ENCODE data around the gene ADGRG1. TPM values are rescaled to one million over a fixed set of nuclear protein-coding genes. Genes with fewer than 3 reads are reported as not detected.

Gene ADGRG1
- total RNA-seq, 1 donor = 1.3 TPM

DNA sequence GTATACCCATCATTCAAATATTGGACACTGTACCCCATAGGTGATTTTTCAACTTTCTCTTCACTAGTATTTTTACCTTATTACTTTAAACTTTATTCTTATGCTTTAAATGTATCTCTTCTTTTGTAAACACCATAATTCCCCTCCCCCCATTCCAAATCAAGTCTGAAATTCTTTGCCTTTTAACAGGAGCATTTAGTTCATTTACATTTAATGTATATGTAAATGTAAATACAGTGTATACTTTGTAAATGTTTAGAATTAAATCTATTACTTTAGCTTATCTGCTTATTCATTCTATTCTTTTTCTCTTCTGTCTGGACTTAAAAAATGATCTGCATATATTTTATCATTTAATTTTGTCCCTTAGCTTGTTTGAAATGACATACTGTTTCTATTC, 30.0 kb upstream of the ADGRG1 start:
- TF ChIP-seq CTCF (IDR thresholded peaks at IDR 0.05; ENCODE audit: insufficient read depth, low read depth, low read length) = no peak

DNA sequence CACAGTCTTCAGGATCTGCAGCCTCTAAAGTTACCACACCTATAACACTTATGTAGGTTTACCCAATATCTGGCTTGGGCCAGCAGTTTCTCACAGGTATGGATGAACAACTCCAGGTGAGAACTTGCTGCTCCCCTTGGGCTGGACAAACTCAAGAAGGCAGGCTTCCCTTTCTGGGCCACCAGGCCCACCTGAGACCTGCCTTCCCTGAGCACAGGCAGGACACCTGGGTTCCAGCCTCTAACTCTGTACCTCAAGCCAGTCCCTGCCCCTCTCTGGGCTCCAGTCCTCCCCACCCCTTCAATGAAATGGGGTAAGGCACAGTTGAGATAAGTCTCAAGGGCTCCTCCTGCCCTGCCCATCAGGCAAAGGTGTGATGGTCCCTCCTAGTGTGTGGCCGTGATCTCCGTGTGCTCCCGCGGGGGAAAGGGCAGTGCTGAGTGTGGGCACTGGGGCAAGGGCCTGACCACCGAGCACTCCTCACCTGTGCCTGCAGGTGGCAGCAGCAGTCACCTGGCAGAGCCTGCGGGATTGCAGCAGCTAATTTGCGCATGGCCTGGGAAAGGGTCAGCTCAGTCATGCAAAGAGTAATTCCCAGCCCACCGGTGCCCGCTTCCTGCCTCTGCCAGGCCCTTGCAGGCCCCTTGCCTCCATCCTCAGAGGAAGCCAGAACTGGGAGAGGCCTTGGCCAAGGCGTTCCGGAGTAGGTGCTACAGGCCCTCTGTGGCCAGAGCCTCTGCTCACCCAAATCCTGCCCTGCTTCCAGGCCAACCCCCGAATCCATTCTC, 28.2 kb upstream of the ADGRG1 start:
- no peak for DNase-seq (ENCODE audit: low read depth)
- H3K4me3 ChIP-seq (ENCODE audit: low read depth, low read length) = no peak overlapping the region
- peak; percentile 47 for TF ChIP-seq CTCF (IDR thresholded peaks at IDR 0.05; ENCODE audit: insufficient read depth, low read depth, low read length)

More for the DNA sequence above, 30.0 kb upstream of the ADGRG1 start:
- H3K4me3 ChIP-seq (ENCODE audit: low read depth, low read length) = no peak overlapping the region
- DNase-seq (ENCODE audit: low read depth) = no peak

DNA sequence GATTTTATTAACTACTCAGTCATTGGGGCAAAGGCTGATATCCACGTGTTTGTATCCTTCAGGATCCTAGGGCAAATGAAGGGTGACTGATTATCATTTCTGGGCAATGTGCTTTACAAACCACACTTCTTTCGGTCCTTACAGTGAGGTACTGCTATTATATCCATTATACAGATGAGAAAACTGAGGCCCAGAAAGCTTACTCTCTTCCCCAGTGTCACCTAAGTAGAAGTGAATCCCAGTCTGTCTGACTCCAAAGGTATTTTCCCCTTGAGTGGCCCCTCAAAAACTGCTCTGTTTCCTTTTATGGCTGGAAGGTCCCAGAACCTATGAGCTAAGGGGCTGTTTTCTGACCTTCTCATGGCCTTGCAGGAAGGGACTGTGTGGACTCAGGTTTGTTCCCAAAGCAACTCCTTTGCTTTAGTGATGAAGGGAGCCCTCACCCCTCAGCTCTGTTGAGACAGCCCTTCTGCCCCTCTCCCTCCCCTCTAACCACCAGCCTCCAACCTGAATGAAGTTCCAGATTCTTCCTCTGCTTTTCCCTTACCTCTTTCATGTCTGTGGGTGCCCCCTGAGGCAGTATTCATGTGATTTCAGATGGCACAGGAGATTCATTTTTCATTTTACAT, 27.4 kb upstream of the ADGRG1 start:
- no peak for TF ChIP-seq CTCF (IDR thresholded peaks at IDR 0.05; ENCODE audit: insufficient read depth, low read depth, low read length)
- no peak overlapping the region for H3K4me3 ChIP-seq (ENCODE audit: low read depth, low read length)
- no peak for DNase-seq (ENCODE audit: low read depth)

- TF ChIP-seq CTCF (IDR thresholded peaks at IDR 0.05; ENCODE audit: insufficient read depth, low read depth, low read length) = no peak
- no peak for DNase-seq (ENCODE audit: low read depth)
- H3K4me3 ChIP-seq (ENCODE audit: low read depth, low read length) = no peak overlapping the region
Observed at GRCh38 chr16:57601801-57602478, 26.5 kb upstream of the ADGRG1 start.

DNA sequence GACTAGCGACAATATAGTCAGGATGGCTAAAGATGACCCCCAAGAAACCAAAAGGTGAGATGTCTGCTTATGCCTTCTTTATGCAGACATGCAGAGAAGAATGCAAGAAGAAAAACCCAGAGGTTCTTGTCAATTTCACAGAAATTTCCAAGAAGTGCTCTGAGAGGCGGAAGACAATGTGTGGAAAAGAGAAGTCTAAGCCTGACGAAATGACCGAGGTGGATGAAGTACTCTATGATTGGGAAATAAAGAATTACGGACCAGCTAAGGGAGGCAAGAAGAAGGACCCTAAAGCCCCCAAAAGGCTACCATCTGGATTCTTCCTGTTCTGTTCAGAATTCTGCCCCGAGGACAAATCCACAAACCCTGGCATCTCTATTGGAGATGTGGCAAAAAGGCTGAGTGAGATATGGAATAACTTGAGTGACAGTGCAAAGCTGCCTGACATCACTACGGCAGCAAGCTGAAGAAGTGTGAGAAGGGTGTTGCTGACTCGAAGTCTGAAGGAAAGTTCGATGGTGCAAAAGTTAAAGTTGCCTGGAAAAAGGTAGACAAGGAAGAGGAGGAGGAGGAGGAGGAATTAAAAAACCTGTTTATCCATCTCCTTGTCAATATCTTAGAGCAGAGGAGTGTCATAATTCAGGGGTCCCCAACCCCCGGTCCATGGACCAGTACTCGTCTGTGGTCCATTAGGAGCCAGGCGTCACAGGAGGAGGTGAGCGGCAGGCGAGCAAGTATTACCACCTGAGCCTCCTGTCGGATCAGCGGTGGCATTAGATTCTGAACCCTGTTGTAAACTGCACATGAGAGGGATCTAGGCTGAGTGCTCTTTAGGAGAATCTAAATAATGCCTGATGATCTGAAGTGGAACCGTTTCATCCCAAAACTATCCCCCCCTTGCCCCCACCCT, 25.1 kb upstream of the ADGRG1 start:
- DNase-seq (ENCODE audit: low read depth) = no peak
- no peak overlapping the region for H3K4me3 ChIP-seq (ENCODE audit: low read depth, low read length)
- TF ChIP-seq CTCF (IDR thresholded peaks at IDR 0.05; ENCODE audit: insufficient read depth, low read depth, low read length) = no peak

DNA sequence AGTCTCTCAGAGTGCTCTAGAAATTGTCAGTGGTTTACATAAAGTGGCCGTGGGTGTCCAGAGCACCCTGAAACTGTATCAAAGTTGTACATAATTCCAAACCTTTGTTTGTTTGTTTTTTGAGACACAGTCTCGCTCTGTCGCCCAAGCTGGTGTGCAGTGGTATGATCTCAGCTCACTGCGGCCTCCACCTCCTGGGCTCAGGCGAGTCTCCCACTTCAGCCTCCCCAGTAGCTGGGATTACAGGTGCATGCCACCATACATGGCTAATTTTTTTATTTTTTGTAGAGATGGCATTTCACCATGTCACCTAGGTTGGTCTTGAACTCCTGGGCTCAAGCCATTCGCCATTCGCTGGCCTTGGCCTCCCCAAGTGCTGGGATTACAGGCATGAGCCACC, 24.3 kb upstream of the ADGRG1 start:
- DNase-seq (ENCODE audit: low read depth) = no peak
- TF ChIP-seq CTCF (IDR thresholded peaks at IDR 0.05; ENCODE audit: insufficient read depth, low read depth, low read length) = no peak
- H3K4me3 ChIP-seq (ENCODE audit: low read depth, low read length) = no peak overlapping the region

Measured in fibroblast of villous mesenchyme (primary cell).